Fibroblast of mammary gland (primary cell): Measurements from ENCODE around the gene IGFBP6.

Experiments used
- DNase-seq: peaks from one replicate; pipeline ENCODE4 v3.0.0-alpha.2; 2010; ENCODE audit warnings: low read depth
- H3K4me3 ChIP-seq: 2 replicates; pipeline ENCODE4 v1.5.1; 2011; ENCODE audit warnings: low read depth, mild to moderate bottlenecking, low read length, moderate library complexity; ENCODE audit not compliant: control insufficient read depth
- TF ChIP-seq, protein P1 (sequence below): conservative IDR thresholded peaks from 2 replicates; pipeline ENCODE4 v1.5.1; 2011; ENCODE audit warnings: low read depth, low read length, inconsistent platforms; ENCODE audit not compliant: control insufficient read depth, insufficient read depth

IGFBP6 gene

DNA sequence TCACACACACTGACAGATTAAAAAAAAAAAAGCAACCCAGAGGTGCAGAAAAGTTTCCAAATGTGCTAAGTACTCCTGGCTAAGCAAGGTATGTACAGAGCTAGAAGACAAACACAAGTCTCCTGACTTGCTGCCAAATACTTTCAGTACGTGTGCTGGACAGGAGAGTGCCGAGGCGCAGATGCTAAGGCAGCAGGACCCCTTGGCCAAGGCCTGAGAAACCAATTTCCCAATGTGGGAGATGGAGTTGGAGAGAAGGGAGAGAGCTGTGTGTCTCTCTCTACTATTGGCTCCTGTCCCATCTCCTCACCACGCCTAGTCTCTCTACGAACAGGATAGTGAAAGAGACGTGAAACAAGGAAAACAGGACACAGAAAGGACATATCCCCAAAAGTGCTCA lies 23.6 kb upstream of the IGFBP6 start:
- DNase-seq, result peak; percentile 31
- TF ChIP-seq, protein P1, sequence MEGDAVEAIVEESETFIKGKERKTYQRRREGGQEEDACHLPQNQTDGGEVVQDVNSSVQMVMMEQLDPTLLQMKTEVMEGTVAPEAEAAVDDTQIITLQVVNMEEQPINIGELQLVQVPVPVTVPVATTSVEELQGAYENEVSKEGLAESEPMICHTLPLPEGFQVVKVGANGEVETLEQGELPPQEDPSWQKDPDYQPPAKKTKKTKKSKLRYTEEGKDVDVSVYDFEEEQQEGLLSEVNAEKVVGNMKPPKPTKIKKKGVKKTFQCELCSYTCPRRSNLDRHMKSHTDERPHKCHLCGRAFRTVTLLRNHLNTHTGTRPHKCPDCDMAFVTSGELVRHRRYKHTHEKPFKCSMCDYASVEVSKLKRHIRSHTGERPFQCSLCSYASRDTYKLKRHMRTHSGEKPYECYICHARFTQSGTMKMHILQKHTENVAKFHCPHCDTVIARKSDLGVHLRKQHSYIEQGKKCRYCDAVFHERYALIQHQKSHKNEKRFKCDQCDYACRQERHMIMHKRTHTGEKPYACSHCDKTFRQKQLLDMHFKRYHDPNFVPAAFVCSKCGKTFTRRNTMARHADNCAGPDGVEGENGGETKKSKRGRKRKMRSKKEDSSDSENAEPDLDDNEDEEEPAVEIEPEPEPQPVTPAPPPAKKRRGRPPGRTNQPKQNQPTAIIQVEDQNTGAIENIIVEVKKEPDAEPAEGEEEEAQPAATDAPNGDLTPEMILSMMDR, result no peak
- H3K4me3 ChIP-seq, result no peak overlapping the region

DNA sequence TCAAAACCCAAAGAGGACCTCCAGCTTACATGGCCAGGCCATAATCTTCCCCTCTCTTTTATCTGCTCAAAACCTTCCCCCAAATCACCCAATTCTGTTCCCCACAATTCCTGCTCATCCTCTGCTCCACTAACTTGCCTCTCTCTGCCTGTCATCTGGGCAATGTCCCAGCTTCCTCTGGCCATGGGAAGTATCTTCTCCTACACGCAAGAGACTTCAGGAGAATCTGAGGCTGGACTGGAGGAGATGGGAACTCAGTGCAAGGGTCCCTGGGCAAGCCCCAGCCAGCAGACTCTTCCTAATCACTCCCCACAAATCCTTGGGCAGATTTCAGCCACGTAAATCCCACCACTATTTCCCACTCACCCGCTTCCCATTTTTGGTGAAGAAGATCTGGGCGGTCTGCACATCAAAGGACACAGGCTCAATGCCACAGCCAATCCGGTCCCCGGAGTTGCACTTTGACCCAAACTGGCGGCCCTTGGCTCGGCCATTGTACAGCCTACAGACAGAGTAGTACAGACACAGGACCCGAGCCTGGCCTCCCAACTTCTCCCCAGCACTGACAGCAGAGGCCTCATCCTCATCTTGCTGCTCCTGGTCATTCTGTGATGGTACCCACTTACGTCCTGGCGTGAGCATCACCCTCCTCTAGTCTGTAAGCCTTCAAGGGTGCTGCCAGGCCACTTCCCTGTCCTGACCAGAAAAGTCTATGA lies 23.0 kb upstream of the IGFBP6 start:
- TF ChIP-seq, protein P1, result no peak
- no peak for DNase-seq
- H3K4me3 ChIP-seq, result no peak overlapping the region

DNA sequence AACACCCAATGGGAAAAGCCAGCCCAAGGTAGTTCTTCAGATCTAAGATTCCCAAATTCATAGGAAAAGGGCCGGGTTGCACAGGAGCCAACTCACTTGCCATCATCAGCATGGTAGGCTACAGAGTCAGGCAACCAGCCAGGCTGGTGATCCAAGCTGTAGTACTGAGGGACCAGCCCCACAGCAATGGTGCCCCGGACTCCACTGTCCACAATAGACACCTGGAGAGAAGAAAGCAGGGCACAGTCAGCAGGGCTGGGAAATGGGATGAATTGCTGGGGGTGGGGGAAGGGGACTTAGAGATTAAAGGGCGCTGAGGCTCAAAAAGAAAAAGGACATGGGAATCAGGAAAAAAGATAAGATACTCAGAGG lies 22.5 kb upstream of the IGFBP6 start:
- H3K4me3 ChIP-seq, result no peak overlapping the region
- DNase-seq, result no peak
- TF ChIP-seq, protein P1, result no peak

DNA sequence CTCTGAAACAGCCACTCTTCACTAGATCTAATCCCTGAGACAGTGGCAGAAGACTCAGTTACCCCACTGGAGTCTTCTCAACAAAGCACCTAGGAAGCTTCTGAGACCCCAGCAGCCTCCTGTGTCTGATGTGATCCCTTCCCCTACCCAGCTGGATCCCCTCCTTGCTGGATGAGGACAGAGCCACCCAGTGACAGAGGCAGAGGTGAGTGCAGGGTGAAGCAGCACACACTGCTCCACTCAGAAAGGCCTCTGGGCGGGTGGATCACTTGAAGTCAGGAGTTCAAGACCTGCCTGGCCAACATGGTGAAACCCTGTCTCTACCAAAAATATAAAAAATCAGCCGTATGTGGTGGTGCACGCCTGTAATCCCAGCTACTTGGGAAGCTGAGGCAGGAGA lies 21.0 kb upstream of the IGFBP6 start:
- TF ChIP-seq, protein P1, result no peak
- DNase-seq, result no peak
- no peak overlapping the region for H3K4me3 ChIP-seq

DNA sequence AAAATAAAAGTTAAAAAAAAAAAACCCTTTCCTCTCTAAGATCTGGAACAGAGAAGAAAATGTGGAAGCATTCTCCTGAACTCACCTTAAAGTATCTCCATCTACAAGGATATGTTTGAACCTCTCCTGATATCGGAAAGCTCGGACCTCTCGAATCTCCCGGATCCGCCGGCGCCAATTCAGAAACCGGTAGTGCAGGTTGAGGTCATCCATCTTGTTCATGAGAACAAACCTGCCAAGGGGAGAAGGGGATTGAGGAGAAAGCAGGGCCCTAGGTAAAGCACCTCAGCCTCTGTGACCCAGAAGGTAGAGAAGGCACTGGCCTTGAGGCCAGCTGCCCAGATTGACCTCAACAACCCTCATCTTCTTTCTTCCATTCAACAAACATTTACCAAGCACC lies 20.4 kb upstream of the IGFBP6 start:
- TF ChIP-seq, protein P1, result no peak
- no peak overlapping the region for H3K4me3 ChIP-seq
- no peak for DNase-seq

DNA sequence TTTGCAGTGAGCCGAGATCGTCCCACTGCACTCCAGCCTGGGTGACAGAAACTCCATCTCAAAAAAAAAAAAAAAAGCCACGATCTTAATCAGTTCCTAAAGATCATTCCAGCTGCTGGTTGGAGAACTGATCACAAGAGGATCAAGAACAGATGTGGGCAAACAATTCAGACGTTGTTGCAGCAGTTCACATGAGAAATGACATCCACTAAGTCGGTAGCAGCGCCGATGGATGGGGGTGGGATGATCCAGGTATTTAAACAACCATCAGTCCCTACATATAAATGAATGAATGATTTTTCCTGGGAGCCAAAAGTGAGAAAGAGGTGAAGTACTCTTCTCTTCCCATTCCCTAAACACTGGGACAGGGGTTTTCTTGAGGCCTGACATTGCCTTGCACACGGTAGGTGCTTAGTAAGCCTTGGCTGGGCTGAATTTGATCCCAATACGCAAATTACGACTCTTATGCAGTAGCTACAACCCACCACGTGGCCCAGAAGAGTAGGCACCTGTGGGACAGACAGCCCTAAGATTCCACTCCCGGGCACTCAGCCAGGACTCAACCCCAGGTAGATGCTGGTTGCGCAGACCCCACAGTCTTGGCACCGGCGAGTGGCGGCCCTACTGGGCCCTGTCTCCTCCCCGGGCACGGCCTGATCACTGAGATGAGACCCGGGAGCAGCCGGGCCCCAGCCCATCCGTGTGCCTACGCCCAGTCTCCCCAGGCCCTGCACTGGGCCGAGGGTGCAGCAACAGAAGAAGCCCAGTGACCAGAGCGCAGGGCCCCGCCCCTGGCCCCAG lies 18.8 kb upstream of the IGFBP6 start:
- H3K4me3 ChIP-seq, result peak overlapping the region; percentile 65
- TF ChIP-seq, protein P1, result no peak
- DNase-seq, result peak; percentile 50
